Activated naive CD4-positive, alpha-beta T cell treated with anti-CD3 and anti-CD28 coated beads for 36 hours (primary cell): ENCODE measurements around the gene HIPK2. TPM values are rescaled to one million over a fixed set of nuclear protein-coding genes. Genes with fewer than 3 reads are reported as not detected.

ENCODE experiments used
- CTCF ChIA-PET: fragments of 350-600 bp; sonication (Branson Sonifier 250); formaldehyde crosslinking; loops from one replicate; lab custom pipeline; 2021; ENCODE audit warnings: antibody characterized with exemption; lab: Charles Lee
- DNase-seq: peaks from one replicate; pipeline ENCODE4 v3.0.0-alpha.2; 2020
- H3K27ac Mint-ChIP-seq: one replicate; pipeline ENCODE4 v1.8.0; 2021; ENCODE audit warnings: mild to moderate bottlenecking, mixed read lengths
- H3K27me3 Mint-ChIP-seq: one replicate; pipeline ENCODE4 v1.8.0; 2021; ENCODE audit warnings: low read depth, mixed read lengths
- H3K36me3 Mint-ChIP-seq: one replicate; pipeline ENCODE4 v1.8.0; 2021; ENCODE audit warnings: low read depth, mixed read lengths
- H3K4me1 Mint-ChIP-seq: one replicate; pipeline ENCODE4 v1.8.0; 2021; ENCODE audit warnings: low read depth, mixed read lengths
- H3K4me3 Mint-ChIP-seq: one replicate; pipeline ENCODE4 v1.8.0; 2021; ENCODE audit warnings: mild to moderate bottlenecking, moderate library complexity, mixed read lengths
- H3K9me3 Mint-ChIP-seq: one replicate; pipeline ENCODE4 v1.8.0; 2021; ENCODE audit warnings: mixed read lengths
- intact Hi-C: fragments of 100-400 bp; cut with micrococcal nuclease; formaldehyde crosslinking; loops from one replicate; pipeline ENCODE4 v1.15.1; 2023
- total RNA-seq, 2 experiments: library from RNA; stranded (reverse); gene quantifications; one replicate each; pipeline ENCODE4 v1.2.3, GENCODE V29; 2021

Gene HIPK2
- total RNA-seq, 2 experiments from 2014 or later = 16.8 to 17.3 TPM

DNA sequence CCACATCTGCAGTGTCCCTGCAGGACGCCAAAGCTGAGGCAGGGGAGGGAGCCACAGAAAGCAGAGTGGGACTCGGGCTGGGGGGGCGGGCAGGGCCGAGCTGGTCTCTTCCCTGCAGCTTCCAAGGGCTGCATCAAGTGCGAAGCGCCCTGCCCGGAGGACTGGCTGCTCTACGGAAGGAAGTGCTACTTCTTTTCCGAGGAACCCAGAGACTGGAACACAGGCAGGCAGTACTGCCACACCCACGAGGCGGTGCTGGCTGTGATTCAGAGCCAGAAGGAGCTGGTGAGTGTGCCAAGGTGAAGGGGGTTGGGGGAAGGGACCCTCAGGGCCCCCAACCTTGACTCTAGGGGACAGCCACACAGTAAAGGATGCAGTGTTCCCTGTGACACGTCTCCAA is 237.6 kb downstream of the HIPK2 start:
- no peaks in the 10 kb centered on the region for H3K9me3 Mint-ChIP-seq
- CTCF ChIA-PET = interaction anchor here (0.7 kb wide), 2 partner anchors 33 to 505 kb away, joined by 3 read pairs; no protein-coding TSS in a partner anchor
- H3K4me1 Mint-ChIP-seq = no peaks in the 10 kb centered on the region
- no peak for DNase-seq
- intact Hi-C loops = no loop called here
- no peaks in the 10 kb centered on the region for H3K27me3 Mint-ChIP-seq
- no peak overlapping the region for H3K27ac Mint-ChIP-seq
- H3K36me3 Mint-ChIP-seq = no peaks in the 10 kb centered on the region
- H3K4me3 Mint-ChIP-seq = no peak overlapping the region

DNA sequence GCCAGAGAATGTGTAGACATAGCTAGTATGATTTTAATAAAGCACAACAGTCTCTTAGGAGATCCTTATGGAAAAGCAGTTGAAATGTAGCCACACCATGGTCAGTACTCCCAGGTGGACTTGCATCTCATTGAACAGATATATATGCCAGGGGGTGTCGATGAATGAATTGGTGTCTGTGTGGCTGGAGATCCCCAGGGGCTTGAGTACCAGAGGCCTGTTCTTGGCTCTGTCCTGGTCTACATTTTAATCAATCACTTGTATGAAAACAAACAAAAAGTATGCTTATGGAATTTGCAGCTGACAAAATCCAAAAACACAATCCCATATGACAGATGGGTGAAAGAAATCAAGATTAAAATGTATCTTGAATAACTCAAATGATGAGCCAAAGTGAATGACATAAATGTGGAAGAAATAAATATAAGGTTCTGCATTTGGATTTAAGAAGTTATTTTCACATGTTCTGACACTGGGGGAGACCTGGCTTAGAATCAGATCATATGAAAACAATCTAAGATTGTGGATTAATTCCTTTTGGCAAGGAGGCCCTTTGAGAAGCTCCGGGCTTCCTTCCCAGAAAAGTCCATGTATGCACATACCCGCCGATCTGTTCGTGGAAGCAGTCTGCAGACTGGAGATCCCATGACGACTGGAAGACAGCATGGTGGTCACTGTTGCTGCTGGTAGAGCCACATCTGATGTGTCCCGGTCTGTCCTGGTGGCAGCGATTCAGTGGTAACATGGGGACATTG is 238.7 kb downstream of the HIPK2 start:
- Mint-ChIP-seq H3K4me3 (no peak overlapping the region), H3K9me3 (no peaks in the 10 kb centered on the region), H3K4me1 (no peaks in the 10 kb centered on the region), H3K27me3 (no peaks in the 10 kb centered on the region), H3K27ac (no peak overlapping the region), H3K36me3 (no peaks in the 10 kb centered on the region)
- CTCF ChIA-PET = interaction anchor here (0.9 kb wide), 1 partner anchor 39 kb away, joined by 3 read pairs; no protein-coding TSS in a partner anchor
- DNase-seq = no peak
- intact Hi-C loops = no loop called here

DNA sequence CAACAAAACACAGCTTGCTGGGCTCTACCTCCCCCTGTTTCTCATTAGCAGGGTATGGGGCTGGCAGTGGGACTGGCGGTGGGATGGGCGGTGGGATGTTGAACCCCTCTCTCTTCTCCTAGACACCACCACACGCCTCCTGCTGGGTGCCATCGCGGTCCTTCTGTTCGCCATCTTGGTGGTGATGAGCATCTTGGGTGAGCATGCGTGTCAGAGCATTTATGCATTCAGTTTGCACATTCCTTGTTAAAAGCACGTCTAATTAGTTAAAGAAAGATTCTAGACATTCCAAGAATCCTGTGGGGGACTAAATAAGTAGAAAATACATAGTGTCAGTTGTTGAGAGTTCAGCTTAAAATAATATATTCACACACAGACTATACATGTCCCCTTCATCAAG is 241.6 kb downstream of the HIPK2 start:
- intact Hi-C loops = no loop called here
- DNase-seq = no peak
- Mint-ChIP-seq H3K27me3 (no peaks in the 10 kb centered on the region), H3K27ac (no peak overlapping the region), H3K36me3 (no peaks in the 10 kb centered on the region), H3K9me3 (no peaks in the 10 kb centered on the region), H3K4me1 (no peaks in the 10 kb centered on the region), H3K4me3 (no peak overlapping the region)
- CTCF ChIA-PET = no interaction called here

DNA sequence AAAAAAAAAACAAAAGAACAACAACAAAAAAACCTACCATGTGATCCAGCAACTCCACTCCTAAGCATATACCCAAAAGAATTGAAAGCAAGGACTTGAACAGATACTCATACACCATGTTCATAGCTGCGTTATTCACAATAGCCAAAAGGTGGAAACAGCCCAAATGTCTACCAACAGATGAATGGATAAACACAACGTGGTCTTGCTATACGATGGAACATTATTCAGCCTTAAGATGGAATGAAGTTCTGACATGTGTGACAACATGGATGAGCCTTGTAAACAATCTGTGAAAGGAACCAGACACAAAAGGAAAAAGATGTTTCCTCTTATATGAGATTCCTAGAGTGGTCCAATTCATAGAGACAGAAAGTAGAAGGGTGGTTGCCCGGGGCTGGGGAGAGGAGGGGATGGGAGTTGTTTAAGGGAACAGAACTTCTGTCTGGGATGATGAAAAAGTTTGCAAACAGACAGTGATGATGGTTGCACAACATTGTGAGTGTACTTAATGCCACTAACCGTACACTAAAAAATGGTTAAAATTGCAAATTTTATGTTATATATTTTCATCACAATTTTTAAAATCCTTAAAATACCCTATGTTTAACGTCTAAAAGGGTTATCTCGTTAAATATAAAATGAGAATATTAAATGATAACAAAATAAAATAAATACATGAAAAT is 242.7 kb downstream of the HIPK2 start:
- no peaks in the 10 kb centered on the region for H3K27me3 Mint-ChIP-seq
- no peak for DNase-seq
- H3K36me3 Mint-ChIP-seq = no peaks in the 10 kb centered on the region
- H3K27ac Mint-ChIP-seq = no peak overlapping the region
- CTCF ChIA-PET = no interaction called here
- H3K4me3 Mint-ChIP-seq = no peak overlapping the region
- no peaks in the 10 kb centered on the region for H3K4me1 Mint-ChIP-seq
- intact Hi-C loops = no loop called here
- no peaks in the 10 kb centered on the region for H3K9me3 Mint-ChIP-seq

DNA sequence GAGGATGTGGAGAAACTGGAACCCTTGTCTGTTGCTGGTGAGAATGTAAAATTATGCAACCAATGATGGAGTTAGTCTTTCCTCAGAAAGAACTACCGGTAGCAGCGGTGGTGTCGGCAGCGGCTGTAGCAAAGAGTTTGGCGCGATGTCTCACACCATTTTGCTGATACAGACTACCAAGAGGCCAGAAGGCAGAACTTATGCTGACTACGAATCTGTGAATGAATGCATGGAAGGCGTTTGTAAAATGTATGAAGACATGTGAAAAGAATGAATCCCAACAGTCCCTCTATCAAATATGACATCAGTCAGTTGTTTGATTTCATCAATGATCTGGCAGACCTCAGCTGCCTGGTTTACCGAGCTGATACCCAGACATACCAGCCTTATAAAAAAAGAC is 243.7 kb downstream of the HIPK2 start:
- Mint-ChIP-seq H3K27me3 (no peaks in the 10 kb centered on the region), H3K9me3 (no peaks in the 10 kb centered on the region), H3K4me1 (no peaks in the 10 kb centered on the region), H3K36me3 (no peaks in the 10 kb centered on the region), H3K4me3 (no peak overlapping the region), H3K27ac (no peak overlapping the region)
- intact Hi-C loops = no loop called here
- no peak for DNase-seq
- CTCF ChIA-PET = no interaction called here

DNA sequence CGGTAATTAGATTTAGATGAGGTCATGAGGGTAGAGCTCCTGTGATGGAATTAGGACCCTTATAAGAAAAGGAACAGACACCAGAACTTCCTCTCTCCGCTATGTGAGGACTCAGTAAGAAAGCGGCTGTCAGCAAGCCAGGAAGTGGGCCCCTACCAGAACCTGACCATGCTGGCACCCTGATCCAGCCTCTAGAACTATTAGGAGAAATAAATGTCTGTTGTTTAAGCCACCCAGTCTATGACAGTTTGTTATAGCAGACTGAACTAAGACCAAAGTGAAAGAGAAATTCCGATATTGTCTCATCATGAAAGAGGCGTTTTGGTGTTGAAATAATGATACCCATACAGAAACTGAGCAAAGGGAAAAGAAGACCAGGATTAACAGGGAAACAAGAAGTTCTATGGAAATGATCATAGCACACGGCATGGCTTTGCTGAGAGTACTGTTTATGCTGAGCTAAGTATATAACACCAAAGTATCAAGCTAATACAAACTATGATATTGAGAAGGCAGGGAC is 245.1 kb downstream of the HIPK2 start:
- no peak overlapping the region for H3K27ac Mint-ChIP-seq
- CTCF ChIA-PET = interaction anchor here (0.9 kb wide), 1 partner anchor 32 kb away, joined by 3 read pairs; no protein-coding TSS in a partner anchor
- intact Hi-C loops = no loop called here
- no peaks in the 10 kb centered on the region for H3K9me3 Mint-ChIP-seq
- no peaks in the 10 kb centered on the region for H3K36me3 Mint-ChIP-seq
- DNase-seq = no peak
- H3K4me1 Mint-ChIP-seq = no peaks in the 10 kb centered on the region
- no peak overlapping the region for H3K4me3 Mint-ChIP-seq
- no peaks in the 10 kb centered on the region for H3K27me3 Mint-ChIP-seq

DNA sequence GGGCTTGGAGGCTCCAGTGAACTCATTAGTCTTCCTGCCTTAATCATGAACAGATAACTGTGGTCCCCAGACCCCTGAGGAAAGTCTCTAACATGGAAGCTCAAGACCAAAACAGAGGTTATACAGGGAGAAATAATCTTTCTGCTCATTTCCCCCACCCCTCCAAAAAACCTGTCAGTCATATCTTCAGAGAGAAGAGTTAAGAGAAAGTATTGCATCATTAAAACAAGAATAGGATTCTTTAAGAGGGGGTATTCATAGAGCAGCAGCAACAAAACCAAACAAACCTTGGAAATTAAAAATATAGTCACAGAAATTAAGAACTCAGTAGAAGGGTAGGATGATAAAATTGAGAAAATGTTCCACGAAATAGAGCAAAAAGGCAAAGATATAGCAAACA is 246.7 kb downstream of the HIPK2 start:
- CTCF ChIA-PET = no interaction called here
- Mint-ChIP-seq H3K36me3 (no peaks in the 10 kb centered on the region), H3K27ac (no peak overlapping the region), H3K27me3 (no peaks in the 10 kb centered on the region), H3K4me1 (peaks cover 5% of the 10 kb centered on the region), H3K9me3 (no peaks in the 10 kb centered on the region), H3K4me3 (no peak overlapping the region)
- intact Hi-C loops = no loop called here
- no peak for DNase-seq

DNA sequence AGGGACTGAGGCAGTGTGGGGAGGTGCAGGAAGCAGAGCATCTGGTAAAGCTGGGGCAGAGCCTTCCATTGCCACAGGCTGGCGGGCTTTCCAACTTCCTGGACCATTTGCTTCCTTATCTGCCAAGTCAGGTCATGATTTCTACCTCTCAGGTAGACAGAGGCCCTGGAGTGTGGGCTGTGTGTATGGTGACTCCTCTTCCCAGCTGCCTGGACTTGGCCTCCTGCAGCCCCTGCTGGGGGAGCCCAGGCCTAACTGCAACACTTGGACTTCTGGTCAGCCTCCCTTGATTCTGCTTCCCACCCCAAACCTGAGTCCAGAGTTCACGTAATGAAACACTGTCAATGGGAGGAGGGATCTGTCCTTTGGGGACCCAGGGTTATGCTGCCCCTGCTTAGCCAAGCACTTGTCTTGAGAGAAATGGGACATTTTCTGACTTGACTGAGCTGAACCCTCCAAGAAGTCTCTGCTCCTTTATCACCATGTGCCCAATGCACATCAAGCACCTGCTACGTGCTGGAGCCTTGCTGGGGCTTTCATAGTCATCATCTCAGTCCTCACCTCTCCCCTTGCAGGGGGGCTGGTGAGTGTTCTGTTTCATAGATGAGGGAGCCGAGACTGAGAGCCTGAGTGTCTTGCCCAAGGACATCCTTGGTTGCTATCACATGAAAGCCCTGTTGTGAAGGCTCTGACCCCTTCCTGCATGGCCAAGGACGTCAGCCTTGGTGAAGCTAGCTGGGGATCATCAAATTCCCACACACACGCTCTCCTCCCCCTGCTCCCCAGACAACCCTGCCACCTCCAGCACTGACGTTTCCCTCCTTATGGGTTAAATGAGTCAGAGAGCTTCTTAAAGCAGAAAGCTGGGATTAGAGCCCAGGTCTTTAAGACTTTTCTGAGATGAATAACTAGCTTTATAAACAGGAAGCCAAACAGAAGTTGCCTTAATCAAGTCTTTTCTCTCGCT is 250.9 kb downstream of the HIPK2 start:
- Mint-ChIP-seq H3K9me3 (no peaks in the 10 kb centered on the region), H3K27ac (no peak overlapping the region), H3K4me1 (peaks cover 8% of the 10 kb centered on the region), H3K36me3 (no peaks in the 10 kb centered on the region), H3K27me3 (peaks cover 24% of the 10 kb centered on the region), H3K4me3 (no peak overlapping the region)
- DNase-seq = no peak
- CTCF ChIA-PET = interaction anchor here (0.7 to 2.3 kb wide), 2 partner anchors 27 to 28 kb away, joined by 3 to 7 read pairs; no protein-coding TSS in a partner anchor
- intact Hi-C loops = no loop called here

DNA sequence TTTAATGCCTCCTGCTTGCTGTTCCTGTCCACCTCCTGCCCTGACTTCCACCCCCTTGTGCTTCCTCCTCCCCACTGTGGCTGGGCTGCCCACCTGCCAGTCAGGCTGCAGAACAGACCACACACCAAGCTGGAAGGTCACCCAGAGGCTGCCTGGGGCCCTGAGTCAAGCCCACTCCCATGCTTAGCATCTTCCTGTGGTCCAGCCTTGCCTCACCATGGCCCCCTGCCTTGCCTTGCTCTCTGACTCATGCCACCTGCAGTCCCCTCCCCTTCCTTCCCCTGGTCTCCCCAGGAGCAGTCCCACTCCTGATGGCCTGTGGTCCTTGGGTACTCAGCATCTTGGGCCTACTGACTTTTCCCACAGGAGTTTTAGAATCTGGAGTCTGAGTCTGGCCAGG is 252.0 kb downstream of the HIPK2 start:
- peaks cover 8% of the 10 kb centered on the region for H3K4me1 Mint-ChIP-seq
- no peak overlapping the region for H3K27ac Mint-ChIP-seq
- no peaks in the 10 kb centered on the region for H3K9me3 Mint-ChIP-seq
- no peak for DNase-seq
- H3K27me3 Mint-ChIP-seq = peaks cover 33% of the 10 kb centered on the region
- H3K4me3 Mint-ChIP-seq = no peak overlapping the region
- intact Hi-C loops = no loop called here
- H3K36me3 Mint-ChIP-seq = no peaks in the 10 kb centered on the region
- CTCF ChIA-PET = interaction anchor here (2.3 kb wide), 1 partner anchor 26 kb away, joined by 7 read pairs; no protein-coding TSS in a partner anchor

DNA sequence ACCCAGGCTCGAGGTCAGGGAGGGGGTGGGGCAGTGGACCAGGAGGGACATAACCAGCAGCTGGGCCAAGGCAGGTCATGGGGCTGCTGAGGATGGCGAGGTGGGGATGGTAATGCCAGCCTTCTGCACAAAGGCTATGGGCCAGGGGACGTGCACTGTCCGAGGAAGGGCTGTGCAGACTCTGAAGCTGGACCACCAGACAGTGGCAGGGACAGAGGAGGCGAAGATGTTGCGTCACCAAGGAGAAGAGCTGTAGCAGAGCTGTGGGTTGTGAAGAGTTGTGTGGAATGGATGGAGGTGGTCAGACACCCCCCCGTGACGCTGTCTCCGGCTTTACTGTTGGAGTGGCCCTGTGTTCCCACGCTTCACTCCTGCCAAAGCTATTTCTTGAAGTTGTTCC is 252.6 kb downstream of the HIPK2 start:
- DNase-seq = no peak
- Mint-ChIP-seq H3K9me3 (no peaks in the 10 kb centered on the region), H3K4me3 (no peak overlapping the region), H3K4me1 (peaks cover 8% of the 10 kb centered on the region), H3K36me3 (no peaks in the 10 kb centered on the region), H3K27ac (no peak overlapping the region), H3K27me3 (peaks cover 33% of the 10 kb centered on the region)
- CTCF ChIA-PET = no interaction called here
- intact Hi-C loops = no loop called here

DNA sequence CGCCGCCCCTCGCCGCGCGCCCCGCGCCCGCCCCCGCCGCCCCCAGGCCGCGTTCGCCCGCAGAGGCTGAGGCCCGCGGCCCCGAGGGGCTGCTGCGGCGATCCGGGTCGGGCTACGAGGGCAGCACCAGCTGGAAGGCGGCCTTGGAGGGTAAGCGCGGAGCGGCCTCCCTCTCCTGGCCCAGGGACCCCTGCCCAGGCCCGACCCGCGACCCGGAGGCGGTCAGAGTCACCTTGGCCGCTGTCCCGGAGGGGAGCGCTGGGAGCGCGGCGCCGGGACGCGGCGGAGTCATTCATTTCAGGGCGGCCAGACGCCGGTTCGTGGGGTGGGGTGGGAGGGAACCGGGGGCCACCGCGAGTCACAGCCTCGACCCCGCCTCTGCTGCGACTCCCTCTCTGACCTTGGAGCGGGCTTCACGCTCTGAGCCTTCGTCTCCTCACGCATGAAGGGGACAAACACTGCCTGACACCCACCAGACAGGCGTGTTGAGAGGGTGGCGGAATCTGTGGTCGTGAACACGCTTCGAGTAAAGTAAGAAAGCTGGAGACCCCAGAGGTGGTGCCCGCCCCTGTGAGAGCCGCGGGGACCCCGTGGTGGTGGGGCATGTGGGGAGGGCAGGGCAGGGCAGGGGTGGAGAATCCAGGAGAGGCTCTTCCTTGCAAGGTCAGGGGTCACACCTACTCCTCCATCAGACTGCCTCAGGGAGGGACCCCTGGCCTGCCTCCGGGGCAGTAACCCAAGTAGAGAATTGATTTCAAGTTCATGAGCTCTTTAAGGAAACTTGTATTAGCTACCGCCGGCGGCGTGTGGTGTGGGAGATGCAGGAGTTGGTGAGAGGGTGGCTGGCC is 253.6 kb downstream of the HIPK2 start:
- Mint-ChIP-seq H3K27me3 (peaks cover 33% of the 10 kb centered on the region), H3K4me1 (peaks cover 8% of the 10 kb centered on the region), H3K36me3 (no peaks in the 10 kb centered on the region), H3K9me3 (no peaks in the 10 kb centered on the region), H3K4me3 (no peak overlapping the region), H3K27ac (no peak overlapping the region)
- CTCF ChIA-PET = no interaction called here
- intact Hi-C loops = no loop called here
- no peak for DNase-seq
